Ishikawa (cell line): ENCODE data around the gene WDTC1.

Source experiments
- CEBPB ChIP-seq: IDR thresholded peaks from 2 replicates; pipeline ENCODE4 v1.6.1; 2012
- CREB1 ChIP-seq: IDR thresholded peaks from 2 replicates; pipeline ENCODE4 v1.6.1; 2012; ENCODE audit warnings: low read depth
- EGR1 ChIP-seq: IDR thresholded peaks from 2 replicates; pipeline ENCODE4 v1.6.1; 2012
- EP300 ChIP-seq: IDR thresholded peaks from 2 replicates; pipeline ENCODE4 v1.6.1; 2012; ENCODE audit warnings: borderline replicate concordance
- FOXM1 ChIP-seq: IDR thresholded peaks from 2 replicates; pipeline ENCODE4 v1.6.1; 2012; ENCODE audit warnings: low read depth, borderline replicate concordance
- MAX ChIP-seq: IDR thresholded peaks from 2 replicates; pipeline ENCODE4 v1.6.1; 2012
- NFIC ChIP-seq: IDR thresholded peaks from 2 replicates; pipeline ENCODE4 v1.6.1; 2012
- RAD21 ChIP-seq: IDR thresholded peaks from 2 replicates; pipeline ENCODE4 v1.6.1; 2012; ENCODE audit warnings: low read depth
- REST ChIP-seq: IDR thresholded peaks from 2 replicates; pipeline ENCODE4 v1.6.1; 2012; ENCODE audit warnings: low read depth, mild to moderate bottlenecking
- TAF1 ChIP-seq: IDR thresholded peaks from 2 replicates; pipeline ENCODE4 v1.6.1; 2012; ENCODE audit warnings: low read depth, mild to moderate bottlenecking
- TCF12 ChIP-seq: IDR thresholded peaks from 2 replicates; pipeline ENCODE4 v1.6.1; 2012; ENCODE audit warnings: low read depth
- TEAD4 ChIP-seq: IDR thresholded peaks from 2 replicates; pipeline ENCODE4 v1.6.1; 2012
- USF1 ChIP-seq: IDR thresholded peaks from 2 replicates; pipeline ENCODE4 v1.6.1; 2012
- YY1 ChIP-seq: IDR thresholded peaks from 2 replicates; pipeline ENCODE4 v1.6.1; 2012; ENCODE audit warnings: low read depth
- ZBTB7A ChIP-seq: IDR thresholded peaks from 2 replicates; pipeline ENCODE4 v1.6.1; 2012; ENCODE audit warnings: low read depth

Gene WDTC1

GRCh38 chr1:27314737-27315136, 80.3 kb downstream of the WDTC1 start:
- TF ChIP-seq CEBPB (no peak), USF1 (no peak), EP300 (no peak)

GRCh38 chr1:27316860-27317259, 82.4 kb downstream of the WDTC1 start:
- TF ChIP-seq TCF12 (no peak), EGR1 (no peak), YY1 (no peak)

- TF ChIP-seq USF1 (no peak), CEBPB (no peak), ZBTB7A (no peak), FOXM1 (no peak), TCF12 (no peak), NFIC (no peak), EGR1 (no peak), MAX (no peak), REST (no peak), TEAD4 (no peak), EP300 (no peak), RAD21 (no peak)
Observed at GRCh38 chr1:27318136-27318535, 83.7 kb downstream of the WDTC1 start.

- no peak for TF ChIP-seq USF1
- TF ChIP-seq TCF12: no peak
- no peak for TF ChIP-seq CREB1
- no peak for TF ChIP-seq NFIC
- TF ChIP-seq EP300: no peak
- no peak for TF ChIP-seq CEBPB
- no peak for TF ChIP-seq EGR1
Observed at GRCh38 chr1:27318596-27318995, 84.2 kb downstream of the WDTC1 start.

- TF ChIP-seq RAD21 (0 out of 2 replicates have a peak, but pooled peaks have one; percentile 9), ZBTB7A (0 out of 2 replicates have a peak, but pooled peaks have one; percentile 38), EGR1 (peak; percentile 84), TEAD4 (peak; percentile 60), YY1 (peak; percentile 85), REST (no peak), CREB1 (peak; percentile 95), USF1 (peak; percentile 63), TAF1 (peak; percentile 90), CEBPB (peak; percentile 68; the same call in 1 of the 2 replicates), TCF12 (peak; percentile 89), MAX (peak; percentile 92), NFIC (peak; percentile 57), EP300 (no peak; the same call in 1 of the 2 replicates), FOXM1 (peak; percentile 52; the same call in 1 of the 2 replicates)
Observed at GRCh38 chr1:27321813-27322568, 87.6 kb downstream of the WDTC1 start, which contains the start of gene TMEM222. Gene TMEM222 (plus strand): TSS chr1:27322163. CDS start chr1:27322198, 35 bp downstream.
